Activated CD8-positive, alpha-beta memory T cell treated with anti-CD3 and anti-CD28 coated beads for 36 hours (primary cell): ENCODE measurements around the gene CDH15. TPM values are rescaled to one million over a fixed set of nuclear protein-coding genes. Genes with fewer than 3 reads are reported as not detected.
"Not testable (repeated sequence)": the region's sequence is repeated elsewhere in the genome, so short reads cannot be mapped to it uniquely, and the experiment has no call there.

Experiments used
- CTCF ChIA-PET: fragments of 350-600 bp; sonication (Branson Sonifier 250); formaldehyde crosslinking; loops from one replicate; lab custom pipeline; 2021; ENCODE audit warnings: antibody characterized with exemption; lab: Charles Lee
- POLR2A ChIA-PET: fragments of 350-600 bp; sonication (Branson Sonifier 250); formaldehyde crosslinking; loops from one replicate; lab custom pipeline; 2021; ENCODE audit warnings: antibody characterized with exemption; lab: Charles Lee
- total RNA-seq, 2 experiments: library from RNA; stranded (reverse); gene quantifications; one replicate each; pipeline ENCODE4 v1.2.3, GENCODE V29; 2021

The CDH15 gene
- total RNA-seq, 2 experiments from 2014 or later, result not detected

GRCh38 chr16:89237733-89238132 lies 66.2 kb downstream of the CDH15 start:
- CTCF ChIA-PET, result no interaction called here
- POLR2A ChIA-PET, result no interaction called here

GRCh38 chr16:89241187-89242007 lies 69.8 kb downstream of the CDH15 start:
- POLR2A ChIA-PET, result interaction anchor here (0.6 to 1.1 kb wide), 5 partner anchors 74 to 387 kb away, joined by 3 to 7 read pairs (median 6); no protein-coding TSS in a partner anchor
- CTCF ChIA-PET, result interaction anchor here (1.0 to 1.1 kb wide), 2 partner anchors 47 to 74 kb away, joined by 3 to 4 read pairs; no protein-coding TSS in a partner anchor

- ChIA-PET CTCF (no interaction called here), POLR2A (no interaction called here)
These were observed 71.2 kb downstream of the CDH15 start for GRCh38 chr16:89242795-89243200.

GRCh38 chr16:89243664-89244063 lies 72.1 kb downstream of the CDH15 start:
- POLR2A ChIA-PET, result no interaction called here
- CTCF ChIA-PET, result no interaction called here

GRCh38 chr16:89244264-89244663 lies 72.7 kb downstream of the CDH15 start:
- POLR2A ChIA-PET, CTCF ChIA-PET: not testable (repeated sequence)

- CTCF ChIA-PET, result no interaction called here
- POLR2A ChIA-PET, result no interaction called here
These were observed 73.2 kb downstream of the CDH15 start for GRCh38 chr16:89244754-89245153.

Other genes with a start within 250 kb of the CDH15 start
- gene CBFA2T3, start 194.5 kb upstream of the CDH15 start, total RNA-seq, result not detected
- gene ACSF3, start 77.9 kb upstream of the CDH15 start, total RNA-seq, result 10 to 100 TPM; 36.5 to 39.2 TPM
- not detected for gene SLC22A31, start 28.8 kb downstream of the CDH15 start, total RNA-seq
- gene ZNF778, start 46.0 kb downstream of the CDH15 start, total RNA-seq, result 10 to 100 TPM; 11.8 to 12.0 TPM